A204.1 (cell line): ENCODE data around the gene R3HDM2.

Experiments
- FAIRE-seq: peaks from 2 replicates; lab custom pipeline; 2012; peaks lifted over from hg19 to GRCh38; lab: Jason Lieb, UNC

Gene R3HDM2

GRCh38 chr12:57240066-57240921 is 190.5 kb downstream of the R3HDM2 start:
- FAIRE-seq = no peak

GRCh38 chr12:57239587-57240065 is 191.2 kb downstream of the R3HDM2 start:
- FAIRE-seq = no peak

- FAIRE-seq = no peak
These were observed 191.8 kb downstream of the R3HDM2 start for GRCh38 chr12:57238854-57239554.

DNA sequence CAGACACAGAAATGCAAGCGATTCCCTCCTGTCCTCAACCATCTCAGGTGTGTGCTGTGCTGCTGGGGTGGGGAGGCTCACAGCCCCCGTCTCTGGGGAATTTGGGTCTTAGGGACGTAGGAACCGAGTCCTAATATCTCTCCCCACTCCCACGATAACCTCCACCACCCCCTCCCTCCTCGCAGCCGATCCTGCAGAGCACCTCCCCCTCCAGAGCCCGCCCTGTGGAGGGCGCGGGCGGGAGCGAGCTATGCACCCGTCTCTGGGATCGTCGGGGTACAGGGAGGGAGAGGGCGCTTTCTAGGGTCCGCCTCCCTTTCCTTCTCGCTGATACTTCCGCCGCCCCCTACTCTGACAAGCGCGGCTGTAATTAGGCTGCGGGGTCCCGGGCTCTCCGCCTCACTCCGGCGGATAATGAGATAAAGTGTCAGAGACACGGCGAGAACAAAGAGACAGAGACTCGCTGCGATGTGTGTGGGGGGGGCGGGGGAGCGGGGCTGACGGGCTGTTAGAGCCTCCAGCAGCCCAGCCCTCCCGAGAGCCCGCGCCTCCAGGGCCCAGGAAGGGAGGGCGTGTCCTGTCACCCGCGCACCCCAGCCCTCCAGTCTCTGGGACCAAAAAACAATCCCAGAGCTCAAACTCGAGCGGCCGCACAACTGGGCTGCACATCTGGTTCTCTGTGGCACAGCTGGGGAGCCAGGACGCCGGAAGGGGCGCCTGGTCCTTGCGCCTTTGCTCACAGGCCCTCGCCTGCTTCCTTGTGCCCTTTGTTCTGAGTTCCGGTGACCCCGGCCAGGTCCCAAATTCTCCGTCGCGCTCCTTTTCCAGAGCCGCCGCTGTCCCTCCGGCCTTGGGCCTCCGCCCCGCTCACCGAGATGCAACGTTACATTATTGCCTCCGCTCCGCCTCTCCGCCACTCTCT is 192.7 kb downstream of the R3HDM2 start:
- FAIRE-seq = no peak

DNA sequence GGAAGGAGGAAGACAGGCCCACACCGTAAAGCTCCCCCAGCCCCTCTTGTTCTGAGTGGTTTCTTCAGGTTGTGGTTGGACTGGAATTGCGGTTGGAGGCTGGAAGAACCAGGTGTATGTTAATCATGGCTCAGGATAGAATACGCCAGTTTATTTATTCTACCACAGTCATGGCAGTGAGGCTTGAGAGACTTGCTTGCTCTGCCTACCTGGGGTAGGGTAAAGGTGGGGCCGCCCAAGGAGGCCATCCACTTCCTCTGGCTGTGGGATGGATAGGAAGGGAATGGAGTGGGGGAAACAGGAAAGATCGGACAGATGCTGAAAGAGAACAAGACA is 193.3 kb downstream of the R3HDM2 start:
- no peak for FAIRE-seq

DNA sequence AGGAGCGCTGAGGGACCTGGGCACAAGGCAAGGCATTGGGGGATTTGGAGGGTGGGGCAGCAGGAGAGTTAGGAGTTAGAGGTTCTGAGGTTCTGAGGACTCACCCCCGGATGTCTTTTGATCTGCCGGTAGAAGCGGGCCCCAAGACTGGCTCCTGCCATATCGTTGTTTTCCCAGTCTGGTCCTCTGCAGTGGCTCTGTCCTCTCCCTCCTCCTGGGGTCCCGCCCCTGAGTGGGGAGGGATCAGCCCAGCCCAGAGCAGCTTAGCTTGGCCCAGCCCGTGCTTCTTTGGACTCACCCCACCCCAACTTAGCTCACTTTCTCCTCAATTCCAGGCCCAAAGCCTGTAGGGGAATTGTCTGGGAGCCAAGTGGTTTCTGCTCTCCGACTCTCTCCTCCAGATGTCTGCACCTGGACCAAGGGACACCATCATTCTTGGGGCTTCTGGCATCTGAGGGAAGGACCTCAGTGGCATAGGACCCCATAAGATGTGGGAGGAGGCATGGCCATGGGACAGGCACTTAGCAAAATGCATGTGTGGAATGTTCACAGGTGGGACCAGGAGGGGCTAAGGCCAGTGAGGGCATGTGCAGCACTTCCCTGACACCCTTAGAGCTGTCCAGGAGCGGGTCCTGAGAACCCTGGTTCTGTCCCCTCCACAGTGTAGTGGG is 193.8 kb downstream of the R3HDM2 start:
- no peak for FAIRE-seq

DNA sequence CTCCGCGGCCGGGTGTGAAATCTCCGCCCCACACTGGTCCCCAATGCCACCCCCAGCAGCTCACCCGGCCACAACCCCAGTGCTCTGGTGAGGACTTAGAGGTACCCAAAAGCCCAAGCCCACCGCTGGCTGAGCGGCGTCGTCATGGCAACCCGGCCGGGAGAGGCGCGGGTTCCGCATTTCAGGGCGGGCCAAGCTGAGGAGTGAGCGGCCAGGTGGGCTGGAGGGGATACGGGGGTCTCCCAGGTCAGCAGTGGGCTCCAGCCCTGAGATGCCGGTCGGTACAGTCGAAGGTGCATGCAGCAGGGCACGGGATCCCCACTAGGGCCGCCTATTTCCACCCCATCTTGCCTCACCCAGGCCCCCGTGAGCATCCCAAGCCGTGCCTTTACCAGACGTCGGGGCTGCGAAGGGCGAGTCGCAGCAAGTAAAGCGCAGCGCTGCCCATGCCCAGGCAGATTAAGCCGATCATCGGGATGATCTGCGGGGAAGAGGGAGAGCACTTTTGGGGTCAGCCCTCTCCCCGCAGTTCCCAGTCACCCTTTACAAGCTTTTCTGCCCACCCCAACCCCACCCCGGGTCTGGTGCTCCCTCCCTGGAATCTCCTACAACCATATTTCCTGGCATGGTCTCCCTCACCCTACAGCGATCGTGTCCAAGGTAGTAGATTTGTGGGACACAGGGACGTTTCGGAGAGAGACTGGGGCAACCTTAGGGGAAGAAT is 194.5 kb downstream of the R3HDM2 start:
- FAIRE-seq = no peak

DNA sequence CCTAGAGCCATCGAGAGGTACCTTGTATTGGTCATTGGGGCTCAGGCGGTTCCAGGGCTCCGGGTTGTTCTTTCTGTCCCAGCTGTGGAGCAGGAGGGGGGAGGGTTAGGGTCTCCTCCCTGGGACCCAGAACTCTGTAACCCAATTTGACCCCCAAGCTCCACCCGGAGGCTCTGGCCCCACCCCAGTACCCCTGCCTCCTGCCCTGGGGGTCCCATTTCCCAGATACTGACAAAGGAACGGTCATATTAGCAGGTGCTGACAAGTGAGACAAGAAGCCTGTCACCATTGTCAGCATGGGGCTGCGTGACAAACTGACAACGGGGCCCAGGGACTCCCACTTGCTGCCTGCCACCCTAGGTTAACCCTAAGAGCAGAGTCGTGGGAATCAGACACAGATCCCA is 195.1 kb downstream of the R3HDM2 start:
- no peak for FAIRE-seq

- no peak for FAIRE-seq
These were observed 195.7 kb downstream of the R3HDM2 start for GRCh38 chr12:57235017-57235727.

- no peak for FAIRE-seq
These were observed 196.2 kb downstream of the R3HDM2 start for GRCh38 chr12:57234571-57235016.

GRCh38 chr12:57234233-57234570 is 196.6 kb downstream of the R3HDM2 start:
- FAIRE-seq = no peak

DNA sequence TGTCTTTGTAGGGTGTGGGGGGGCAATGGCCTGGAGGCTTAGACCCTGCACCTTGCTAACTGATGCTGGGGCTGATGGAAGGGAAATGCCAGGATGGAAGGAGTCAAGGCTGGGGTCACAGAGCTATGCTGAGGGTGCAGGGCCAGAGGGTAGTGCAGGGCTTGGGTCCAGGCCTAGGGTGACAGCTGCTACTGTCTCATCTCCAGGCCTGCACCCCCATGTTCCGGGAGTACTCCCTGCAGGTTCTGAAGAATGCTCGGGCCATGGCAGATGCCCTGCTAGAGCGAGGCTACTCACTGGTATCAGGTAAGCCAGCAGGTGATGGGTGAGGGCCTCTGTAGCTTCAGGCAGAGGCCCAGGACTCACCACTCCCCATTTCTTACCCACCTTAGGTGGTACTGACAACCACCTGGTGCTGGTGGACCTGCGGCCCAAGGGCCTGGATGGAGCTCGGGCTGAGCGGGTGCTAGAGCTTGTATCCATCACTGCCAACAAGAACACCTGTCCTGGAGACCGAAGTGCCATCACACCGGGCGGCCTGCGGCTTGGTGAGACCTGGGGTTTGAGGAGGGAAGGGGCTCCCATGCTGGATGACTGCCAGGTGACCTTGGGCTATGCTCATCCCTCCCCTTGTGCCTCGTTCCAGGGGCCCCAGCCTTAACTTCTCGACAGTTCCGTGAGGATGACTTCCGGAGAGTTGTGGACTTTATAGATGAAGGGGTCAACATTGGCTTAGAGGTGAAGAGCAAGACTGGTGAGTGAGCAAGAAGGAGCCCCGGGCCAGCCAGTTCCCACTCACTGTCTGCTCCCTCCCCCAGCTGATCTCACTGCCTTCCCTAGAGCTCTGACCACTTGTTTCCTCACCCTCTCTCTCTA is 197.2 kb downstream of the R3HDM2 start:
- FAIRE-seq = no peak

- FAIRE-seq = no peak
These were observed 198.6 kb downstream of the R3HDM2 start for GRCh38 chr12:57232156-57232756.

- FAIRE-seq = no peak
These were observed 199.4 kb downstream of the R3HDM2 start for GRCh38 chr12:57231276-57232021.

DNA sequence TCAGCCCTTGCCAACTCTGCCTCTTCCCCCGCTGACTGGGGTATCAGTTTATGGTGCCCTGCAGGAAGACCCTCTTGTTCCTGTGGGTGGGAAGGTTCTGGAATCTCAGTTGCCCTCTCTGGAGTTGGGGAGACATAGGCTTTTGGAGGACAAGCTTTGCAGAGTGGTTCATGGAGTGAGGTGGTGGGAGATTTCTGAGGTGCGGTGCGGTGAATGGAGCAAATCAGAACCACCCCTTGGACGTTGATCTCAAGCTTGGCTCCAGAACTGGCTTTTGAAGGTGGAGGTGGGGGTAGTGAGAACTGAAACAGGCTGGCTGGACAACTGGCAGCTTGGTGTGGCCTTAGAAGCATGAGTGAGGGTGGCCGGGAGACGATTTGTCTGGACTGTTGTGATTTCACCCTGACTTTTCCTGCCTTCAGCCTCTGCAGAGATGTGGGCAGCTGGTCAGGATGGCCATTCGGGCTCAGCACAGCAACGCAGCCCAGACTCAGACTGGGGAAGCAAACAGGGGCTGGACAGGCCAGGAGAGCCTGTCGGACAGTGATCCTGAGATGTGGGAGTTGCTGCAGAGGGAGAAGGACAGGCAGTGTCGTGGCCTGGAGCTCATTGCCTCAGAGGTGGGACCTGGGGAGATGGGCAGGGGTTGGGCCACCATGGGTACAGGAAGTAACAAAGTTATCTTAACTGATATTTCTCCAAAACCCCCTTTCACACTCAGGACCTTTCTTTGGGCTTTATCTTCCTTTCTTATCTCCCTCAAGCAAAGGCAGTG is 200.3 kb downstream of the R3HDM2 start:
- FAIRE-seq = no peak

DNA sequence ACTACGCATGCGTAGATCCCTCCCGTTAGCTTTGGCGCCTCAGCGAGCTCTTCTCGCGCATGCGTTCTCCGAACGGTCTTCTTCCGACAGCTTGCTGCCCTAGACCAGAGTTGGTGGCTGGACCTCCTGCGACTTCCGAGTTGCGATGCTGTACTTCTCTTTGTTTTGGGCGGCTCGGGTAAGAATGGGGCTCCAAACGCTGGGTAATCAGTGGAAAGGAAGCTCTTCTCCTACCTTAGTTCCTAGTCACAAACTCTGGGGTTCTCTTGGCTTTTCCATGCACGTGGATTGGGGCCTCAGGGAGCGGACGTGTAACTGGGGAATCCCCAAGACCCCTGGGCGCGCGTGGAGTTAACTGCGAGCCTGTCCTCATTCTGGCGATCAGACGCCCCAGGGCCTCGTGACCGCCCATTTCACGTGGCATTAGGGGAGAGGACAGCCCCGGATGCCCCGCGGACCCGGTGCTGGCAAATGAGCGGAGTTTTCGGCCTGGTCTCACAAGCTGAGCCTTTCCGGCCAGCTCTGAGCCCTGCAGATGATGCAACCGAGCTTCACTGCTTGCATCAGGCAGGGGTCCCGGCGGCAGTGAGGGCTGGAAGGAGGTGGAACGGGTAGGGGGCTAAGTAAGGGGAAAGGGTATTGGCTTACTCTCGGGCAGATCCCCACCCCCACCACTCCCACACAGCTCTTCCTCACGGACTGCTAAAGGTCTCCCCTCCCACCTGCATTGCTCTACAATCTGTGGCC is 201.0 kb downstream of the R3HDM2 start, which contains the start of gene SHMT2:
TSS of gene SHMT2 (plus strand) at position 78 of the 747 bp plus-strand sequence. CDS start at position 146, 68 bp downstream.
- FAIRE-seq = peak; percentile 75
